RPMI8226 (cell line): ENCODE data around the gene ZIC1.
A peak's percentile ranks its signal among the peaks of the same experiment; 100 is the strongest.

Experiments used
- DNase-seq: peaks from one replicate; pipeline ENCODE4 v3.0.0-alpha.2; 2015

ZIC1 gene

GRCh38 chr3:147380387-147380951 is 28.7 kb upstream of the ZIC1 start:
- DNase-seq = no peak

- DNase-seq = no peak
These were observed 28.2 kb upstream of the ZIC1 start for GRCh38 chr3:147380977-147381376.

GRCh38 chr3:147381596-147381995 is 27.6 kb upstream of the ZIC1 start:
- DNase-seq = no peak

GRCh38 chr3:147383617-147384016 is 25.5 kb upstream of the ZIC1 start:
- DNase-seq = peak; percentile 13

GRCh38 chr3:147384210-147385058 is 24.7 kb upstream of the ZIC1 start:
- DNase-seq = no peak

- no peak for DNase-seq
These were observed 23.8 kb upstream of the ZIC1 start for GRCh38 chr3:147385059-147386012.

- no peak for DNase-seq
These were observed 21.8 kb upstream of the ZIC1 start for GRCh38 chr3:147387291-147387884.

GRCh38 chr3:147387885-147388699 is 21.1 kb upstream of the ZIC1 start:
- no peak for DNase-seq

- DNase-seq = no peak
These were observed 20.2 kb upstream of the ZIC1 start for GRCh38 chr3:147388700-147389580.

- DNase-seq = no peak
These were observed 19.4 kb upstream of the ZIC1 start for GRCh38 chr3:147389717-147390116.

- no peak for DNase-seq
These were observed 18.3 kb upstream of the ZIC1 start for GRCh38 chr3:147390589-147391569.

GRCh38 chr3:147391781-147392624 is 17.2 kb upstream of the ZIC1 start:
- DNase-seq = peak; percentile 36

GRCh38 chr3:147392625-147392946 is 16.6 kb upstream of the ZIC1 start:
- DNase-seq = no peak

- no peak for DNase-seq
These were observed 15.8 kb upstream of the ZIC1 start for GRCh38 chr3:147393261-147393942.

- no peak for DNase-seq
These were observed 15.0 kb upstream of the ZIC1 start for GRCh38 chr3:147393943-147394883.

GRCh38 chr3:147394884-147395225 is 14.3 kb upstream of the ZIC1 start:
- no peak for DNase-seq
